Thyroid gland (tissue), 4 donors: ENCODE data around the gene USP13.

Experiments
- POLR2A ChIP-seq, 2 donors: fragments of 450-650 bp; IDR thresholded peaks; one replicate each; pipeline ENCODE4 v1.6.1; 2017; ENCODE audit warnings: antibody characterized with exemption in 2 of 2, mild to moderate bottlenecking in 2 of 2, moderate library complexity in 1 of 2
- TF ChIP-seq, protein P1 (sequence below), 6 experiments: fragments of 200-600 bp in 3 of 6; fragments of 450-650 bp in 3 of 6; sonication (generic) in 3 of 6; IDR thresholded peaks; one replicate each; pipeline ENCODE4 v1.5.1; 2016 to 2019; ENCODE audit warnings: antibody characterized with exemption in 6 of 6, mild to moderate bottlenecking in 2 of 6, inconsistent platforms in 1 of 6, moderate library complexity in 1 of 6

DNA sequence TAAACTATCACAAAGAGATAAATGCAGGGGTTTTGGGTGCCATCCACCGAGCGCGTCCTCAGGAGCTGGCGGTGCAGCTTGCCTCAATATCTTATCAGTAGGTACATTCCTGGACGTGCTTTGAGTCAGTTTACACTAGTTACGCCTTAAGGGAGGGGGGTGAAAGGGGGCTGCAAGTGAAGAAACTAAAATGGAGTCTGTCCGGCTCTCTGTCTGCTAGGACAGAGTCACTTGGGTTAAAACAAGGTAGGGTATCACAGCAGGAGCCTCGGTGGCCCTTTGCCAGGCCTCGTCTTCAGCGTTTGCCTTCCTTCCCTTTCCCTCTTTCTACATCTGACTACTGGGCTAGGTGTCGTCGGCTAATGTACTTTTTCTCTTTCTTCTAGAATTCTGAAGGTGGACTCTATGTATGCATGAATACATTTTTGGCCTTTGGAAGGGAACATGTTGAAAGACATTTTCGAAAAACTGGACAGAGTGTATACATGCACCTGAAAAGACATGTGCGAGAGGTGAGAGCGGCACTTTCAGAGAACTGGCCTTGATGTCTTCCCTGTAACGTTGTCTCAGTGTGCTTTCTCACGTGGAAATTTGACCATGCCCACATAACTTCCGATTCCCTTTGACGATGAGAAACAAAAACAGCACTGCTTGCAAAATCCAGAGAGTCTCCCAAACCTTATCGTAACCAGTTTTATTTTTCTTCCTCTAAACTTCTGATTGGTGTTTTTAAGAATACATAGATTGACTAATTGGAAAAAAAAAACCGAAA lies 28.8 kb downstream of the USP13 start:
- TF ChIP-seq POLR2A (IDR thresholded peaks at IDR 0.05) = peak in 1 of 2 donors; percentile 20
- TF ChIP-seq, protein P1, sequence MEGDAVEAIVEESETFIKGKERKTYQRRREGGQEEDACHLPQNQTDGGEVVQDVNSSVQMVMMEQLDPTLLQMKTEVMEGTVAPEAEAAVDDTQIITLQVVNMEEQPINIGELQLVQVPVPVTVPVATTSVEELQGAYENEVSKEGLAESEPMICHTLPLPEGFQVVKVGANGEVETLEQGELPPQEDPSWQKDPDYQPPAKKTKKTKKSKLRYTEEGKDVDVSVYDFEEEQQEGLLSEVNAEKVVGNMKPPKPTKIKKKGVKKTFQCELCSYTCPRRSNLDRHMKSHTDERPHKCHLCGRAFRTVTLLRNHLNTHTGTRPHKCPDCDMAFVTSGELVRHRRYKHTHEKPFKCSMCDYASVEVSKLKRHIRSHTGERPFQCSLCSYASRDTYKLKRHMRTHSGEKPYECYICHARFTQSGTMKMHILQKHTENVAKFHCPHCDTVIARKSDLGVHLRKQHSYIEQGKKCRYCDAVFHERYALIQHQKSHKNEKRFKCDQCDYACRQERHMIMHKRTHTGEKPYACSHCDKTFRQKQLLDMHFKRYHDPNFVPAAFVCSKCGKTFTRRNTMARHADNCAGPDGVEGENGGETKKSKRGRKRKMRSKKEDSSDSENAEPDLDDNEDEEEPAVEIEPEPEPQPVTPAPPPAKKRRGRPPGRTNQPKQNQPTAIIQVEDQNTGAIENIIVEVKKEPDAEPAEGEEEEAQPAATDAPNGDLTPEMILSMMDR (IDR thresholded peaks at IDR 0.05) = no peak
